GM10266 (cell line): ENCODE measurements around the gene MCRIP2.

ENCODE experiments used
- DNase-seq: peaks from one replicate; pipeline ENCODE4 v3.0.0; 2012; ENCODE audit errors: extremely low spot score
- CTCF ChIP-seq: IDR thresholded peaks from 2 replicates; pipeline ENCODE4 v1.5.1; 2012; ENCODE audit warnings: mild to moderate bottlenecking, low read depth; ENCODE audit not compliant: control insufficient read depth, insufficient read depth; ENCODE audit errors: missing control alignments

MCRIP2 gene

GRCh38 chr16:634051-634670 is 7.5 kb upstream of the MCRIP2 start:
- no peak for TF ChIP-seq CTCF
- no peak for DNase-seq

DNA sequence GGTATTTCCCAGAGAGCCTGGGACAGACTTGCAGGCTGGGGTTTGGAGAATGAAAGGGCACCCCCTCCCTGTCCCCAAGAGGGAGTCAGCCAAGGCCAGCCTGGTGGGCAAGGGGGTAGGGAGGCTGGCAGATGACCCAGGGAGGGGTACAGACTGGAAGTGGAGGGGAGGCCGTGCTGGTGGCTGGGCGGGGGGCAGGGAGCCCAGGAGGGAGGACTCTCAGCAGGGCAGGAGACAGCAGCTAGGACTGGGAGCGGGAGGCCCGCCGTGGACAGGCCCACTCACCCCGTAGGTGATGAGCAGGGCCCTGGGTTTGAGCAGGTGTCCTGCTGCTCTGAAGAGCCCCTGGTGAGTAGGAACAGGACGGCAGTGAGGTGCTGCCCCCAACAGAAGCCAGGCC is 6.6 kb upstream of the MCRIP2 start:
- no peak for DNase-seq
- no peak for TF ChIP-seq CTCF

- no peak for TF ChIP-seq CTCF
- peak; percentile 59 for DNase-seq
Observed at GRCh38 chr16:635573-636205, 5.9 kb upstream of the MCRIP2 start.

GRCh38 chr16:636206-637080 is 5.2 kb upstream of the MCRIP2 start, which contains the start of gene METTL26:
Gene METTL26, minus strand, starts transcription at chr16:636305. Its CDS starts 15 bp downstream, at chr16:636290.
- peak; percentile 99 for DNase-seq
- TF ChIP-seq CTCF, result no peak

GRCh38 chr16:637081-638018 is 4.3 kb upstream of the MCRIP2 start:
- peak; percentile 100 for DNase-seq

More at GRCh38 chr16:637081-638018, 4.3 kb upstream of the MCRIP2 start:
- TF ChIP-seq CTCF, result no peak
